HG03139 (cell line): Measurements from ENCODE around the gene COQ8A.

ENCODE experiments used
- ATAC-seq: cut with Tn5 transposase; IDR thresholded peaks from one replicate; pipeline ENCODE4 v1.9.1; 2021; ENCODE audit not compliant: unreplicated experiment

The COQ8A gene

GRCh38 chr1:227003165-227003564 lies 63.1 kb downstream of the COQ8A start:
- no peak for ATAC-seq

GRCh38 chr1:227004796-227005195 lies 64.7 kb downstream of the COQ8A start:
- no peak for ATAC-seq

- ATAC-seq: no peak
Observed at GRCh38 chr1:227006226-227006796, 66.2 kb downstream of the COQ8A start.

- no peak for ATAC-seq
Observed at GRCh38 chr1:227009937-227010336, 69.8 kb downstream of the COQ8A start.

- ATAC-seq: no peak
Observed at GRCh38 chr1:227010645-227011044, 70.6 kb downstream of the COQ8A start.

GRCh38 chr1:227016990-227017389 lies 76.9 kb downstream of the COQ8A start:
- no peak for ATAC-seq

- ATAC-seq: no peak
Observed at GRCh38 chr1:227032396-227032795, 92.3 kb downstream of the COQ8A start.

GRCh38 chr1:227033880-227034279 lies 93.8 kb downstream of the COQ8A start:
- no peak for ATAC-seq

GRCh38 chr1:227035316-227035715 lies 95.2 kb downstream of the COQ8A start:
- no peak for ATAC-seq

GRCh38 chr1:227037121-227037520 lies 97.0 kb downstream of the COQ8A start:
- ATAC-seq: no peak
